SK-N-SH (cell line): ENCODE measurements around the gene TLDC2. TPM values are rescaled to one million over a fixed set of nuclear protein-coding genes. Genes with fewer than 3 reads are reported as not detected.
A peak's percentile ranks its signal among the peaks of the same experiment; 100 is the strongest.

Experiments used
- CTCF ChIA-PET: fragments of 300-600, 350-600 bp; formaldehyde crosslinking; extraction: SDS; loops from one replicate; lab custom pipeline; 2021; lab: Yijun Ruan, JAX
- POLR2A ChIA-PET: fragments of 350-600 bp; sonication (Branson Sonifier 250); formaldehyde crosslinking; extraction: SDS; loops from one replicate; lab custom pipeline; 2020; ENCODE audit warnings: antibody characterized with exemption, inconsistent platforms; lab: Yijun Ruan, JAX
- DNase-seq: peaks from one replicate; pipeline ENCODE4 v3.0.0; 2012
- H2AFZ ChIP-seq: fragments of 200-600 bp; sonication (generic); 2 replicates; pipeline ENCODE4 v1.8.1; 2016; ENCODE audit warnings: antibody characterized with exemption, mild to moderate bottlenecking, low read depth
- H3F3A ChIP-seq: fragments of 200-600 bp; sonication (generic); replicated peaks from 2 replicates; pipeline ENCODE3; 2016; ENCODE audit warnings: antibody characterized with exemption, mild to moderate bottlenecking; ENCODE audit not compliant: insufficient read depth
- H3K27ac ChIP-seq, 2 experiments: fragments of 200-500 bp in 1 of 2; fragments of 200-600 bp in 1 of 2; sonication (Bioruptor generic) in 1 of 2; sonication (generic), shearing (Covaris generic) in 1 of 2; 2 replicates each; pipeline versions ENCODE4 v1.5.1 to v1.6.1; 2014 to 2016; ENCODE audit warnings: low read depth in 2 of 2, inconsistent platforms in 1 of 2, low read length in 1 of 2, mild to moderate bottlenecking in 1 of 2, mixed read lengths in 1 of 2
- H3K27me3 ChIP-seq: fragments of 200-600 bp; sonication (generic), shearing (Covaris generic); 2 replicates; pipeline ENCODE4 v1.6.1; 2016; ENCODE audit warnings: mixed run types; ENCODE audit not compliant: insufficient read depth
- H3K36me3 ChIP-seq, 2 experiments: fragments of 200-500 bp in 1 of 2; fragments of 200-600 bp in 1 of 2; sonication (Bioruptor generic) in 1 of 2; sonication (generic) in 1 of 2; replicated peaks in 1 of 2; 2 replicates each; pipeline versions ENCODE3 to v1.5.1; 2014 to 2016; ENCODE audit warnings: low read length in 1 of 2, mild to moderate bottlenecking in 1 of 2; ENCODE audit not compliant: insufficient read depth in 2 of 2, control insufficient read depth in 1 of 2
- H3K4me1 ChIP-seq, 2 experiments: fragments of 200-500 bp in 1 of 2; fragments of 200-600 bp in 1 of 2; sonication (Bioruptor generic) in 1 of 2; sonication (generic), shearing (Covaris generic) in 1 of 2; 2 replicates each; pipeline versions ENCODE4 v1.5.1 to v1.6.1; 2014 to 2016; ENCODE audit warnings: low read depth in 1 of 2, low read length in 1 of 2, mixed run types in 1 of 2; ENCODE audit not compliant: insufficient read depth in 2 of 2, control insufficient read depth in 1 of 2
- H3K4me2 ChIP-seq: fragments of 200-600 bp; sonication (generic), shearing (Covaris generic); 2 replicates; pipeline ENCODE4 v1.6.1; 2017; ENCODE audit warnings: mixed run types
- H3K4me3 ChIP-seq, 2 experiments: fragments of 200-500 bp in 1 of 2; fragments of 200-600 bp in 1 of 2; sonication (Bioruptor generic) in 1 of 2; sonication (generic), shearing (Covaris generic) in 1 of 2; 2 replicates each; pipeline versions ENCODE4 v1.5.1 to v1.8.1; 2014 to 2016; ENCODE audit warnings: low read depth in 2 of 2, inconsistent platforms in 1 of 2, low read length in 1 of 2, mild to moderate bottlenecking in 1 of 2, mixed read lengths in 1 of 2, moderate library complexity in 1 of 2
- H3K79me2 ChIP-seq: fragments of 200-600 bp; sonication (generic); 2 replicates; pipeline ENCODE4 v1.8.1; 2017; ENCODE audit warnings: mild to moderate bottlenecking; ENCODE audit not compliant: insufficient read depth
- H3K9ac ChIP-seq: fragments of 200-600 bp; sonication (generic); 2 replicates; pipeline ENCODE4 v1.6.1; 2017; ENCODE audit warnings: mixed run types
- H3K9me2 ChIP-seq: fragments of 200-600 bp; sonication (generic); 2 replicates; pipeline ENCODE4 v1.6.1; 2017; ENCODE audit warnings: mixed run types
- H3K9me3 ChIP-seq: fragments of 200-600 bp; sonication (generic); 2 replicates; pipeline ENCODE4 v1.6.1; 2017; ENCODE audit warnings: mixed run types, mild to moderate bottlenecking, moderate library complexity
- H4K20me1 ChIP-seq: fragments of 200-600 bp; sonication (generic); 2 replicates; pipeline ENCODE4 v1.6.1; 2017; ENCODE audit warnings: mild to moderate bottlenecking, mixed run types; ENCODE audit not compliant: insufficient read depth
- FOSL2 ChIP-seq: IDR thresholded peaks from 2 replicates; pipeline ENCODE4 v1.4.0; 2012; ENCODE audit warnings: low read depth, mild to moderate bottlenecking, moderate library complexity, borderline replicate concordance
- FOXJ3 ChIP-seq: sonication (generic); formaldehyde crosslinking; IDR thresholded peaks from 2 replicates; pipeline ENCODE4 v1.5.1; 2020; ENCODE audit warnings: mild to moderate bottlenecking, missing genetic modification reagents
- GATA2 ChIP-seq: sonication (generic); formaldehyde crosslinking; IDR thresholded peaks from 2 replicates; pipeline ENCODE4 v1.5.0; 2020; ENCODE audit warnings: mild to moderate bottlenecking, missing genetic modification reagents
- MEF2A ChIP-seq: IDR thresholded peaks from 2 replicates; pipeline ENCODE4 v1.4.0; 2012; ENCODE audit warnings: low read depth, borderline replicate concordance
- MXI1 ChIP-seq: IDR thresholded peaks from 2 replicates; pipeline ENCODE4 v1.6.1; 2012; ENCODE audit warnings: mild to moderate bottlenecking, low read depth, low read length, improper control_type of control experiment
- NRF1 ChIP-seq: IDR thresholded peaks from 2 replicates; pipeline ENCODE4 v1.6.1; 2012; ENCODE audit warnings: low read depth, mild to moderate bottlenecking, low read length
- RCOR1 ChIP-seq: fragments of 150-350 bp; IDR thresholded peaks from 2 replicates; pipeline ENCODE4 v1.6.1; 2017; ENCODE audit warnings: antibody characterized with exemption, low read length
- RFX5 ChIP-seq: IDR thresholded peaks from 2 replicates; pipeline ENCODE4 v1.6.1; 2012; ENCODE audit warnings: mild to moderate bottlenecking, improper control_type of control experiment, low read length
- TCF12 ChIP-seq: IDR thresholded peaks from 2 replicates; pipeline ENCODE4 v1.4.0; 2012
- TEAD4 ChIP-seq: IDR thresholded peaks from 2 replicates; pipeline ENCODE4 v1.4.0; 2012; ENCODE audit warnings: mild to moderate bottlenecking, borderline replicate concordance; ENCODE audit not compliant: insufficient read depth
- WGBS: methylation state at CpG from one replicate; pipeline ENCODE4 v1.1.6; 2017; ENCODE audit warnings: low lambda C conversion rate; 5-methylcytosine and 5-hydroxymethylcytosine counted together
- polyA plus RNA-seq, 3 experiments: library from polyadenylated mRNA; depleted of rRNA; stranded (reverse); fragments of >200 nt; gene quantifications; 2 replicates each; pipeline ENCODE4 v1.2.3, GENCODE V29; 2012
- TF ChIP-seq, protein P1 (sequence below): IDR thresholded peaks from 2 replicates; pipeline ENCODE4; 2012
- TF ChIP-seq, protein P2 (sequence below): IDR thresholded peaks from 2 replicates; pipeline ENCODE4 v1.4.0; 2012; ENCODE audit warnings: low read depth, borderline replicate concordance
- TF ChIP-seq, protein P3 (sequence below): fragments of 150-350 bp; IDR thresholded peaks from 2 replicates; pipeline ENCODE4 v1.6.1; 2016; ENCODE audit warnings: mild to moderate bottlenecking, low read depth, low read length

TLDC2 gene
- polyA plus RNA-seq, 1 of the 3 experiments (the other 2 are of a cell fraction): 0.02 TPM

DNA sequence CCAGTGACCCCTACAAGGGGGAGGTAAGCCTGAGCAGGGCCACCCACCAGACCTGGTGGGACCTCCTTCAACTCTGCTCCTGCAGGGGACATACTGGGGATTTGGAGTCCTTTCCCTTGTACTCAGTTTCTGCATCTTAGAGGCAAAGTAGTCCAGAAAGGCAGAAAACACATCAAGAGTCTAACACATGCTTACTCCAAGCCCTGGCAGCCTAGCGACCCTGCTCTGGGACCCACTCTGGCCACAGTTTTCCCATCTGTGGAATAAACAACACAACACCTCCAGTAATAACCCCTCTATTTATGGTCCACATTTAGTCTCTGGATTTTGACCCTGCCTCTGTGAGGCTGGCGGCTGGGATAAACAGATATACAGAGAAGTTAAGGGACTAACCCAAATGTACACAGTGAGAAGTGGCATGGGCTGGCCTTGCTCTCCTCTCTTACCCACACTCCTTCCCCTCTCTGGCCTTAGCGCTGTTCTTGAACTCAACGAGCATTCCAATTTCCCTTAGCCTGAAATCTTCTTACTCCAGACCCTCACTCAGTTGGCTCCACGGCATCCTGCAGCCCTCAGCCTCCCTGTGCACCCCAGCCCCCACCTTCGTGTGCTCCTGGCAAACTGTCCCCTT, 16.1 kb upstream of the TLDC2 start (continued):
- no peak for TF ChIP-seq FOXJ3 (CRISPR knock-in tag)
- TF ChIP-seq MEF2A: no peak
- TF ChIP-seq, all 33 proteins: peak for 0

DNA sequence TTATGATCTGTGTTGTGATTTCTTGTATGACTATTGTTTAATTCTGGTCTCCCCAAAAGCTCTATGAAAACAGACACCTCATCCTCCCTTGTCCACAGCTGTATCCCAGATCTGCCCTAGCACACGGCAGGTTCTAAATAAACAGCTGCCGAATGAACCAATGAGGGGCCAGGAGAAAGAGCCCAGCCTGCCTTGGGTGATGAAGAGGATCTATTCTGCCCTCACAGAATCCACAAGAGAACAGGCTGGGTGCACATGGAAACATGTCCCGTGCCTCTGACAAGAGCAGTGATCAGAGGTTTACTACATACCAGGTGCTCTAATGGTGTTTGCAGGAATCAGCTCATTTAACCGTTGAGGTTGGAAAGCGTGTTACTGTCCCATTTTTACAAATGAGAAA, 15.6 kb upstream of the TLDC2 start:
- ChIA-PET CTCF (no interaction called here), POLR2A (no interaction called here)
- H3K4me3 ChIP-seq: no peak overlapping the region; a peak in 1 of 4 replicates

More for the DNA sequence above, 15.6 kb upstream of the TLDC2 start:
- H3K79me2 ChIP-seq: peaks cover 82% of the 10 kb centered on the region
- no peak for TF ChIP-seq MXI1
- no peak for TF ChIP-seq TEAD4
- TF ChIP-seq NRF1: no peak
- no peak for TF ChIP-seq TCF12
- TF ChIP-seq, protein P1, sequence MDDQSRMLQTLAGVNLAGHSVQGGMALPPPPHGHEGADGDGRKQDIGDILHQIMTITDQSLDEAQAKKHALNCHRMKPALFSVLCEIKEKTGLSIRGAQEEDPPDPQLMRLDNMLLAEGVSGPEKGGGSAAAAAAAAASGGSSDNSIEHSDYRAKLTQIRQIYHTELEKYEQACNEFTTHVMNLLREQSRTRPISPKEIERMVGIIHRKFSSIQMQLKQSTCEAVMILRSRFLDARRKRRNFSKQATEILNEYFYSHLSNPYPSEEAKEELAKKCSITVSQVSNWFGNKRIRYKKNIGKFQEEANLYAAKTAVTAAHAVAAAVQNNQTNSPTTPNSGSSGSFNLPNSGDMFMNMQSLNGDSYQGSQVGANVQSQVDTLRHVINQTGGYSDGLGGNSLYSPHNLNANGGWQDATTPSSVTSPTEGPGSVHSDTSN: no peak
- TF ChIP-seq, protein P2, sequence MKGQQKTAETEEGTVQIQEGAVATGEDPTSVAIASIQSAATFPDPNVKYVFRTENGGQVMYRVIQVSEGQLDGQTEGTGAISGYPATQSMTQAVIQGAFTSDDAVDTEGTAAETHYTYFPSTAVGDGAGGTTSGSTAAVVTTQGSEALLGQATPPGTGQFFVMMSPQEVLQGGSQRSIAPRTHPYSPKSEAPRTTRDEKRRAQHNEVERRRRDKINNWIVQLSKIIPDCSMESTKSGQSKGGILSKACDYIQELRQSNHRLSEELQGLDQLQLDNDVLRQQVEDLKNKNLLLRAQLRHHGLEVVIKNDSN: no peak
- TF ChIP-seq FOSL2: no peak
- TF ChIP-seq RCOR1: no peak
- TF ChIP-seq, protein P3, sequence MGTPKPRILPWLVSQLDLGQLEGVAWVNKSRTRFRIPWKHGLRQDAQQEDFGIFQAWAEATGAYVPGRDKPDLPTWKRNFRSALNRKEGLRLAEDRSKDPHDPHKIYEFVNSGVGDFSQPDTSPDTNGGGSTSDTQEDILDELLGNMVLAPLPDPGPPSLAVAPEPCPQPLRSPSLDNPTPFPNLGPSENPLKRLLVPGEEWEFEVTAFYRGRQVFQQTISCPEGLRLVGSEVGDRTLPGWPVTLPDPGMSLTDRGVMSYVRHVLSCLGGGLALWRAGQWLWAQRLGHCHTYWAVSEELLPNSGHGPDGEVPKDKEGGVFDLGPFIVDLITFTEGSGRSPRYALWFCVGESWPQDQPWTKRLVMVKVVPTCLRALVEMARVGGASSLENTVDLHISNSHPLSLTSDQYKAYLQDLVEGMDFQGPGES: no peak
- no peak for TF ChIP-seq RFX5
- TF ChIP-seq GATA2: no peak
- TF ChIP-seq, all 33 proteins: peak for 0
- DNase-seq: no peak
- Histone ChIP-seq H4K20me1 (peaks cover 50% of the 10 kb centered on the region), H3K27me3 (no peaks in the 10 kb centered on the region), H3K9me3 (no peaks in the 10 kb centered on the region), H3K27ac (no peak overlapping the region), H2AFZ (no peak overlapping the region), H3K9ac (no peak overlapping the region), H3K36me3 (peaks cover 0 to 9% of the 10 kb centered on the region in 2 experiments), H3K4me2 (peak overlapping the region; percentile 95), H3F3A (peaks cover 16% of the 10 kb centered on the region), H3K4me1 (peaks cover 28 to 47% of the 10 kb centered on the region in 2 experiments), H3K9me2 (no peaks in the 10 kb centered on the region)
- WGBS: 91% methylated on average over 5 of the region's 5 CpGs
